ENCODE results near the gene HDAC7. TPM values are rescaled to one million over a fixed set of nuclear protein-coding genes. Genes with fewer than 3 reads are reported as not detected.

Gene HDAC7
- total and polyA plus RNA-seq, 2 of the 13 experiments (the other 11 are each of a cell fraction or from before 2014, with no cell fraction given) = 4.6 to 10.8 TPM

DNA sequence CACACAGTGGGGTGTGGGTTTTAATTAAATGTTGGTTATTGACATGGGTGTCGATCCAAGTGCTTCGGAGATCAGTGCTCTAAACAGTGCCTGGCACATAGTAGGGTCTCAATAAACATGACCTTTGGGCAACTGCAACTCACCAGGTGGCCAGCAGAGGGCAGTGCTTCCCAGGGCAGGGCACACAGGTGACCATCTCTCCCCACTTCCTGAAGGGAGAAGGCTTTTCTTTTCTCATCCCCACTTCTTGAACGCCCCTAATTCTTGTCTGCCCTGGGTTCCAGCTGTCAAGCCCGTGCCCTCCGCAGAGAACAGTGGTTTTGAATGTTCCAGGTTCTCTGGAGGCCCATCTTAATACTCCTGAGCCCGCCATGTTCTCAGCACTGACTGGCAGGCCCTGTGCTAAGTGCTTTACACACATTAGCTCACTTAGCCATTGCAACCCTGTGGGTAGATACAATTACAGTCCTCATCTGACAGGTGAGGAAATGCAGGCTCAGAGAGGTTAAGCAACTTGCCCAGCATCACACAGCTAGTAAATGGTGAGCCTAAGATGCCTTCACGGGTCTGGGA lies 77.4 kb downstream of the HDAC7 start (continued):
- TF ChIP-seq, protein P1, sequence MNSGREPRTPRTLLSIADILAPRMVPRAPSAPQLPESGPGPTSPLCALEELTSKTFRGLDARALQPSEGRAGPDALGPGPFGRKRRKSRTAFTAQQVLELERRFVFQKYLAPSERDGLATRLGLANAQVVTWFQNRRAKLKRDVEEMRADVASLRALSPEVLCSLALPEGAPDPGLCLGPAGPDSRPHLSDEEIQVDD (CRISPR knock-in tag; IDR thresholded peaks at IDR 0.05; ENCODE audit: borderline replicate concordance) = no peak
- no peak for TF ChIP-seq ZNF512 (CRISPR knock-in tag; IDR thresholded peaks at IDR 0.05)
- TF ChIP-seq ASH2L (IDR thresholded peaks at IDR 0.05; ENCODE audit: insufficient read length, low read depth, low read length) = no peak
- no peak for TF ChIP-seq FOXO1 (CRISPR knock-in tag; IDR thresholded peaks at IDR 0.05)
- TF ChIP-seq ZNF510 (CRISPR knock-in tag; IDR thresholded peaks at IDR 0.05; ENCODE audit: low read depth) = no peak
- TF ChIP-seq EZH2 (conservative IDR thresholded peaks at IDR 0.05; ENCODE audit: low read depth, low read length) = no peak
- no peak for TF ChIP-seq ZNF558 (CRISPR knock-in tag; IDR thresholded peaks at IDR 0.05; ENCODE audit: borderline replicate concordance)
- TF ChIP-seq ZNF770 (CRISPR knock-in tag; IDR thresholded peaks at IDR 0.05) = no peak
- TF ChIP-seq ZNF496 (CRISPR knock-in tag; IDR thresholded peaks at IDR 0.05; ENCODE audit: insufficient replicate concordance) = no peak
- no peak for TF ChIP-seq DNMT3B (CRISPR knock-in tag; conservative IDR thresholded peaks at IDR 0.05)
- TF ChIP-seq ZNF569 (CRISPR knock-in tag; IDR thresholded peaks at IDR 0.05; ENCODE audit: borderline replicate concordance) = no peak
- no peak for TF ChIP-seq STAT5B (CRISPR knock-in tag; IDR thresholded peaks at IDR 0.05)
- no peak for TF ChIP-seq ZFY (CRISPR knock-in tag; IDR thresholded peaks at IDR 0.05)
- no peak for TF ChIP-seq SP2 (CRISPR knock-in tag; IDR thresholded peaks at IDR 0.05)
- TF ChIP-seq TFDP2 (CRISPR knock-in tag; IDR thresholded peaks at IDR 0.05) = no peak
- TF ChIP-seq ARHGAP35 (CRISPR knock-in tag; IDR thresholded peaks at IDR 0.05; ENCODE audit: borderline replicate concordance) = no peak
- TF ChIP-seq ZNF350 (CRISPR knock-in tag; IDR thresholded peaks at IDR 0.05; ENCODE audit: borderline replicate concordance, low read depth) = no peak
- no peak for TF ChIP-seq ZKSCAN8 (CRISPR knock-in tag; IDR thresholded peaks at IDR 0.05; ENCODE audit: borderline replicate concordance)
- TF ChIP-seq ZNF432 (CRISPR knock-in tag; IDR thresholded peaks at IDR 0.05; ENCODE audit: borderline replicate concordance) = no peak
- TF ChIP-seq EHMT2 (IDR thresholded peaks at IDR 0.05; ENCODE audit: borderline replicate concordance, low read depth, low read length) = no peak
- TF ChIP-seq, protein P2, sequence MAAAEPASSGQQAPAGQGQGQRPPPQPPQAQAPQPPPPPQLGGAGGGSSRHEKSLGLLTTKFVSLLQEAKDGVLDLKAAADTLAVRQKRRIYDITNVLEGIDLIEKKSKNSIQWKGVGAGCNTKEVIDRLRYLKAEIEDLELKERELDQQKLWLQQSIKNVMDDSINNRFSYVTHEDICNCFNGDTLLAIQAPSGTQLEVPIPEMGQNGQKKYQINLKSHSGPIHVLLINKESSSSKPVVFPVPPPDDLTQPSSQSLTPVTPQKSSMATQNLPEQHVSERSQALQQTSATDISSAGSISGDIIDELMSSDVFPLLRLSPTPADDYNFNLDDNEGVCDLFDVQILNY (CRISPR knock-in tag; conservative IDR thresholded peaks at IDR 0.05) = no peak
- TF ChIP-seq, protein P3, sequence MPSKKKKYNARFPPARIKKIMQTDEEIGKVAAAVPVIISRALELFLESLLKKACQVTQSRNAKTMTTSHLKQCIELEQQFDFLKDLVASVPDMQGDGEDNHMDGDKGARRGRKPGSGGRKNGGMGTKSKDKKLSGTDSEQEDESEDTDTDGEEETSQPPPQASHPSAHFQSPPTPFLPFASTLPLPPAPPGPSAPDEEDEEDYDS (CRISPR knock-in tag; IDR thresholded peaks at IDR 0.05) = no peak
- TF ChIP-seq NR2F6 (IDR thresholded peaks at IDR 0.05) = peak; percentile 77
- TF ChIP-seq NR2F6 (CRISPR knock-in tag; IDR thresholded peaks at IDR 0.05) = peak; percentile 76
- TF ChIP-seq ZNF44 (CRISPR knock-in tag; IDR thresholded peaks at IDR 0.05) = no peak

All from HepG2 (cell line).